HCT116 (cell line): ENCODE data around the gene CALCOCO2. TPM values are rescaled to one million over a fixed set of nuclear protein-coding genes. Genes with fewer than 3 reads are reported as not detected.

Experiments used
- ATAC-seq: fragments of 200-7000 bp; cut with Tn5 transposase; 2 replicates; pipeline ENCODE4 v1.9.1; 2020; ENCODE audit warnings: mild to moderate bottlenecking, moderate library complexity
- BruUV-seq: library from RNA; stranded (reverse); fragments of 400-500 nt; replicated peaks from 2 replicates; lab custom pipeline; 2021; lab: Mats Ljungman, UMichigan
- CTCF ChIA-PET: fragments of 300-600 bp; sonication (Branson Sonifier 250); formaldehyde crosslinking; loops from one replicate; lab custom pipeline; 2021; ENCODE audit warnings: antibody characterized with exemption; lab: Charles Lee
- POLR2A ChIA-PET: fragments of 300-600, 350-600 bp; sonication (Branson Sonifier 250); formaldehyde crosslinking; loops from one replicate; lab custom pipeline; 2021; ENCODE audit warnings: antibody characterized with exemption; lab: Charles Lee
- RAD21 ChIA-PET, 2 experiments: fragments of 300-600 bp; sonication (Branson Sonifier 250); formaldehyde crosslinking; loops; one replicate each; lab custom pipeline; 2023; ENCODE audit warnings: low total read pairs in 2 of 2; ENCODE audit not compliant: uncharacterized antibody in 2 of 2, unreplicated experiment in 2 of 2, low non-redundant PET in 1 of 2; lab: Charles Lee
- DNase-seq: peaks from one replicate; pipeline ENCODE4 v3.0.0-alpha.2; 2010; ENCODE audit warnings: low read depth, low spot score
- H2AFZ ChIP-seq: fragments of 200-600 bp; shearing (Covaris generic), sonication (generic); 2 replicates; pipeline ENCODE4 v1.6.1; 2017; ENCODE audit warnings: low read depth, mixed run types, mixed read lengths, antibody characterized with exemption, low read length; ENCODE audit not compliant: poor library complexity, severe bottlenecking
- H3K27ac ChIP-seq: 2 replicates; pipeline ENCODE4 v1.5.1; 2012; ENCODE audit warnings: low read depth, low read length
- H3K27me3 ChIP-seq: fragments of 200-600 bp; sonication (generic); 2 replicates; pipeline ENCODE4 v1.6.1; 2016; ENCODE audit warnings: mixed run types, low read length, mixed read lengths; ENCODE audit not compliant: insufficient read depth
- H3K36me3 ChIP-seq, 2 experiments: fragments of 200-500 bp in 1 of 2; fragments of 200-600 bp in 1 of 2; sonication (Bioruptor generic) in 1 of 2; sonication (generic) in 1 of 2; 2 replicates each; pipeline versions ENCODE4 v1.5.1 to v1.6.1; 2014 to 2016; ENCODE audit warnings: low read length in 2 of 2, inconsistent platforms in 1 of 2, mixed read lengths in 1 of 2, mixed run types in 1 of 2; ENCODE audit not compliant: insufficient read depth in 2 of 2, control insufficient read depth in 1 of 2
- H3K4me1 ChIP-seq, 2 experiments: fragments of 200-600 bp in 1 of 2; sonication (generic) in 1 of 2; 2 replicates each; pipeline versions ENCODE4 v1.5.1 to v1.6.1; 2012 to 2017; ENCODE audit warnings: low read length in 2 of 2, inconsistent platforms in 1 of 2, mild to moderate bottlenecking in 1 of 2, mixed read lengths in 1 of 2, mixed run types in 1 of 2, moderate library complexity in 1 of 2; ENCODE audit not compliant: insufficient read depth in 2 of 2, control insufficient read depth in 1 of 2
- H3K4me2 ChIP-seq: fragments of 200-600 bp; sonication (generic); 2 replicates; pipeline ENCODE4 v1.6.1; 2017; ENCODE audit warnings: mixed run types, low read length, mixed read lengths
- H3K4me3 ChIP-seq, 2 experiments: fragments of 200-600 bp in 1 of 2; sonication (generic) in 1 of 2; replicated peaks in 1 of 2; 2 replicates each; pipeline ENCODE4 v1.5.1; 2011 to 2016; ENCODE audit warnings: low read length in 2 of 2, control low read depth in 1 of 2, low read depth in 1 of 2, mild to moderate bottlenecking in 1 of 2, mixed read lengths in 1 of 2, mixed run types in 1 of 2
- H3K79me2 ChIP-seq: fragments of 200-600 bp; sonication (generic); 2 replicates; pipeline ENCODE4 v1.6.1; 2017; ENCODE audit warnings: mild to moderate bottlenecking, mixed run types, low read length, moderate library complexity, mixed read lengths; ENCODE audit not compliant: insufficient read depth
- H3K9ac ChIP-seq: fragments of 200-600 bp; sonication (generic); 2 replicates; pipeline ENCODE4 v1.6.1; 2016; ENCODE audit warnings: low read length, mixed read lengths
- H3K9me2 ChIP-seq: fragments of 200-600 bp; sonication (generic), shearing (Covaris generic); 2 replicates; pipeline ENCODE4 v1.6.1; 2017; ENCODE audit warnings: mixed run types, mild to moderate bottlenecking, moderate library complexity; ENCODE audit not compliant: insufficient read depth
- H3K9me3 ChIP-seq, 2 experiments: fragments of 200-500 bp in 1 of 2; fragments of 200-600 bp in 1 of 2; sonication (Bioruptor generic) in 1 of 2; sonication (generic) in 1 of 2; 2 replicates each; pipeline ENCODE4 v1.6.1; 2014 to 2017; ENCODE audit warnings: low read length in 2 of 2, mixed read lengths in 2 of 2, inconsistent platforms in 1 of 2, low read depth in 1 of 2, mild to moderate bottlenecking in 1 of 2, mixed run types in 1 of 2, moderate library complexity in 1 of 2; ENCODE audit not compliant: control insufficient read depth in 1 of 2, insufficient read depth in 1 of 2
- H4K20me1 ChIP-seq: fragments of 200-600 bp; sonication (generic), shearing (Covaris generic); 2 replicates; pipeline ENCODE4 v1.6.1; 2017; ENCODE audit warnings: mixed run types, mild to moderate bottlenecking, moderate library complexity; ENCODE audit not compliant: insufficient read depth
- CEBPB ChIP-seq: IDR thresholded peaks from 2 replicates; pipeline ENCODE4 v1.6.1; 2012; ENCODE audit warnings: low read depth
- ELF1 ChIP-seq: IDR thresholded peaks from 2 replicates; pipeline ENCODE4 v1.6.1; 2012; ENCODE audit warnings: low read depth, borderline replicate concordance
- POLR2A ChIP-seq: IDR thresholded peaks from 2 replicates; pipeline ENCODE4 v1.7.0; 2011; ENCODE audit warnings: borderline replicate concordance; ENCODE audit not compliant: insufficient read depth, insufficient read length; ENCODE audit errors: extremely low read depth
- SP1 ChIP-seq: IDR thresholded peaks from 2 replicates; pipeline ENCODE4 v1.6.1; 2012; ENCODE audit warnings: low read depth
- TCF7L2 ChIP-seq: IDR thresholded peaks from 2 replicates; pipeline ENCODE4 v1.7.0; 2011; ENCODE audit warnings: borderline replicate concordance, inconsistent platforms; ENCODE audit not compliant: insufficient read depth, insufficient read length; ENCODE audit errors: extremely low read depth
- ZFX ChIP-seq: fragments of 450-650 bp; IDR thresholded peaks from 2 replicates; pipeline ENCODE4 v1.6.1; 2017
- intact Hi-C: fragments of 100-400 bp; cut with micrococcal nuclease; formaldehyde crosslinking; loops from 2 replicates; pipeline ENCODE4 v1.10.0; 2022
- total RNA-seq: library from RNA; stranded (reverse); gene quantifications from one replicate; pipeline ENCODE4 v1.2.1, GENCODE V29; 2021; ENCODE audit not compliant: unreplicated experiment
- TF ChIP-seq, protein P1 (sequence below): IDR thresholded peaks from 2 replicates; pipeline ENCODE4 v1.6.1; 2011; ENCODE audit warnings: mild to moderate bottlenecking, low read length, moderate library complexity; ENCODE audit not compliant: insufficient replicate concordance; ENCODE audit errors: extremely low read depth

The CALCOCO2 gene
- total RNA-seq, 1 experiment from 2014 or later: 151 TPM

GRCh38 chr17:48892940-48893645 is 62.3 kb downstream of the CALCOCO2 start:
- peak overlapping the region; percentile 76 for H3K4me2 ChIP-seq
- H3K27ac ChIP-seq: peak overlapping the region; percentile 73
- no peak for ATAC-seq
- POLR2A ChIA-PET: interaction anchor here (0.8 to 2.5 kb wide), 23 partner anchors 8 to 785 kb away, joined by 3 to 34 read pairs (median 4); partner anchors contain the start of genes SNF8, SNX11, TTLL6 and UBE2Z
- H4K20me1 ChIP-seq: no peaks in the 10 kb centered on the region
- peaks cover 44% of the 10 kb centered on the region for H3K79me2 ChIP-seq
- H3K27me3 ChIP-seq: no peaks in the 10 kb centered on the region
- TF ChIP-seq SP1 (no peak), CEBPB (no peak), ELF1 (no peak), TCF7L2 (no peak), ZFX (no peak; the same call in 1 of the 2 replicates), POLR2A (no peak)
- TF ChIP-seq, protein P1, sequence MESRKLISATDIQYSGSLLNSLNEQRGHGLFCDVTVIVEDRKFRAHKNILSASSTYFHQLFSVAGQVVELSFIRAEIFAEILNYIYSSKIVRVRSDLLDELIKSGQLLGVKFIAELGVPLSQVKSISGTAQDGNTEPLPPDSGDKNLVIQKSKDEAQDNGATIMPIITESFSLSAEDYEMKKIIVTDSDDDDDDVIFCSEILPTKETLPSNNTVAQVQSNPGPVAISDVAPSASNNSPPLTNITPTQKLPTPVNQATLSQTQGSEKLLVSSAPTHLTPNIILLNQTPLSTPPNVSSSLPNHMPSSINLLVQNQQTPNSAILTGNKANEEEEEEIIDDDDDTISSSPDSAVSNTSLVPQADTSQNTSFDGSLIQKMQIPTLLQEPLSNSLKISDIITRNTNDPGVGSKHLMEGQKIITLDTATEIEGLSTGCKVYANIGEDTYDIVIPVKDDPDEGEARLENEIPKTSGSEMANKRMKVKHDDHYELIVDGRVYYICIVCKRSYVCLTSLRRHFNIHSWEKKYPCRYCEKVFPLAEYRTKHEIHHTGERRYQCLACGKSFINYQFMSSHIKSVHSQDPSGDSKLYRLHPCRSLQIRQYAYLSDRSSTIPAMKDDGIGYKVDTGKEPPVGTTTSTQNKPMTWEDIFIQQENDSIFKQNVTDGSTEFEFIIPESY: no peak
- TSS peak; percentile 69 for BruUV-seq
- peaks cover 11 to 26% of the 10 kb centered on the region in 2 experiments; a peak in 3 of 4 replicates for H3K4me1 ChIP-seq
- intact Hi-C loops: loop anchor here (2.0 to 5.0 kb wide), 3 partner anchors 14 to 299 kb away; no protein-coding TSS in a partner anchor
- CTCF ChIA-PET: interaction anchor here (0.6 to 2.4 kb wide), 18 partner anchors 9 to 335 kb away, joined by 3 to 23 read pairs (median 4); partner anchors contain the start of genes SNF8, TTLL6 and UBE2Z
- H3K36me3 ChIP-seq: peaks cover 22 to 36% of the 10 kb centered on the region in 2 experiments; a peak in 3 of 4 replicates
- peak overlapping the region; percentile 82 to 88 for H3K4me3 ChIP-seq
- RAD21 ChIA-PET: interaction anchor here (1.3 kb wide), 2 partner anchors 124 to 139 kb away, joined by 3 to 4 read pairs; no protein-coding TSS in a partner anchor
- H3K9me3 ChIP-seq: no peaks in the 10 kb centered on the region
- H3K9me2 ChIP-seq: no peaks in the 10 kb centered on the region
- no peak for DNase-seq
- H3K9ac ChIP-seq: peak overlapping the region; percentile 91
- H2AFZ ChIP-seq: no peak overlapping the region
